SU-DHL-6 (cell line): ENCODE measurements around the gene TMEM178B.

ENCODE experiments used
- H2AFZ ChIP-seq: fragments of 200-600 bp; sonication (generic); 2 replicates; pipeline ENCODE4 v1.6.1; 2014; ENCODE audit warnings: low read depth, mild to moderate bottlenecking, moderate library complexity, mixed read lengths, antibody characterized with exemption, low read length; ENCODE audit not compliant: severe bottlenecking
- H3F3A ChIP-seq: fragments of 200-600 bp; shearing (Covaris generic); 2 replicates; pipeline ENCODE4 v1.6.0; 2016; ENCODE audit warnings: antibody characterized with exemption, mild to moderate bottlenecking; ENCODE audit not compliant: insufficient read depth
- H3K27ac ChIP-seq: fragments of 200-600 bp; sonication (generic); 2 replicates; pipeline ENCODE4 v1.5.1; 2016; ENCODE audit warnings: low read depth, mild to moderate bottlenecking, low read length, moderate library complexity, mixed read lengths
- H3K27me3 ChIP-seq: fragments of 200-600 bp; sonication (generic), shearing (Covaris generic); 2 replicates; pipeline ENCODE4 v1.6.0; 2014; ENCODE audit warnings: mild to moderate bottlenecking, low read length
- H3K36me3 ChIP-seq: fragments of 200-600 bp; sonication (generic); 2 replicates; pipeline ENCODE4 v1.6.1; 2014; ENCODE audit warnings: mild to moderate bottlenecking, low read length, mixed read lengths
- H3K4me2 ChIP-seq: fragments of 300-600, 200-600 bp; shearing (Covaris generic), sonication (generic); 2 replicates; pipeline ENCODE4 v1.6.0; 2014; ENCODE audit warnings: low read length, low read depth, mild to moderate bottlenecking; ENCODE audit not compliant: poor library complexity, severe bottlenecking
- H3K4me3 ChIP-seq: fragments of 200-600 bp; sonication (generic); 2 replicates; pipeline ENCODE4 v1.5.1; 2014; ENCODE audit warnings: antibody characterized with exemption, low read length, mild to moderate bottlenecking, mixed read lengths; ENCODE audit not compliant: insufficient read depth, poor library complexity, severe bottlenecking
- H3K79me2 ChIP-seq: fragments of 200-600 bp; sonication (generic); 2 replicates; pipeline ENCODE4 v1.6.1; 2014; ENCODE audit warnings: mild to moderate bottlenecking, low read length, moderate library complexity; ENCODE audit not compliant: insufficient read depth
- H3K9ac ChIP-seq: fragments of 200-600 bp; sonication (generic); 2 replicates; pipeline ENCODE4 v1.7.0; 2014; ENCODE audit warnings: mild to moderate bottlenecking, low read length
- H3K9me2 ChIP-seq: fragments of 200-600 bp; sonication (generic); replicated peaks from 2 replicates; pipeline ENCODE4 v1.6.1; 2014; ENCODE audit warnings: low read length; ENCODE audit not compliant: insufficient read depth
- H3K9me3 ChIP-seq: fragments of 200-600 bp; sonication (generic); 2 replicates; pipeline ENCODE4 v1.6.1; 2014; ENCODE audit warnings: low read length, mixed read lengths; ENCODE audit not compliant: insufficient read depth
- H4K20me1 ChIP-seq: fragments of 200-600 bp; sonication (generic); 2 replicates; pipeline ENCODE4 v1.6.1; 2014; ENCODE audit warnings: low read depth, mild to moderate bottlenecking, antibody characterized with exemption, low read length, moderate library complexity, mixed read lengths
- CTCF ChIP-seq: fragments of 200-600 bp; sonication (generic); IDR thresholded peaks from one replicate; pipeline ENCODE4 v1.5.1; 2017; ENCODE audit warnings: antibody characterized with exemption, mild to moderate bottlenecking, low read length, moderate library complexity; ENCODE audit not compliant: insufficient read depth, poor library complexity, severe bottlenecking
- EZH2phosphoT487 ChIP-seq: fragments of 200-600 bp; sonication (generic), shearing (Covaris generic); conservative IDR thresholded peaks from 2 replicates; pipeline ENCODE4 v1.6.1; 2018; ENCODE audit warnings: mild to moderate bottlenecking, antibody characterized with exemption, low read length, moderate library complexity, mixed read lengths

The TMEM178B gene

DNA sequence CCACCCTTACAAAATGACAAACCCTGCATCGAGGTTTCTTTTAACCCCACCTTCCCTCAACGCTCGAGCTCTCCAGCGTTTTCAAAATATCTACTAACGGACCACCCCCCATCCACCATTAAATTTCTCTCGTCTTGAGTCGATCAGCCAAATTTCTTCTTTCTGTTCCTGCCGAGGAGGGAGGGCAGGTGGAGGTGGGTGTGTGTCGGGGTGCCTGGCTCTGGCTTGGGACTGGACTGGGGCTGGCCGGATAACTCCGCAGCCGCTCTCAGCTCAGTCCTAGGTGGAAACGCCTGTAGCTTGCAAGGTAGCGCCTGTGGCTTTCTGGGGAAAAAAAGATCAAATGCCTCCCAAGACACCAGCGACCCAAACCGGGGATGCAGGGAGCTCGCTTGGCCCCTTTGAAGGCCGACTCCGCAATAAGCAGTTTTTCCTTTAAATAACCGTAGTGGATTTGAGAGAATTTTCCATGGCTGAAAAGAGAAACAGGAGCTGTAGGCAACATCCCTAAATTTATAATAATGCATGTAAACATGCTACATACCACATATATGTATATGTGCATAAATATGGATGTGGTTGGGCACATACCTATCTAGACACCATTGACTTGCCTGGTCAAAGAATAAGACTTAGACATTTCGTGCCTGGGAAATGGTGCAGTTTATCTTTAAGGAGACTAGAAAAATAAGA is 1.9 kb upstream of the TMEM178B start:
- Histone ChIP-seq H3K9me3 (no peaks in the 10 kb centered on the region), H3K36me3 (no peaks in the 10 kb centered on the region), H3K9me2 (no peaks in the 10 kb centered on the region), H3F3A (no peaks in the 10 kb centered on the region), H3K27me3 (no peaks in the 10 kb centered on the region), H3K4me3 (no peak overlapping the region), H3K27ac (no peak overlapping the region), H3K4me2 (no peak overlapping the region), H3K79me2 (no peaks in the 10 kb centered on the region), H4K20me1 (no peaks in the 10 kb centered on the region), H2AFZ (no peak overlapping the region), H3K9ac (no peak overlapping the region)
- TF ChIP-seq EZH2phosphoT487, result no peak
- TF ChIP-seq CTCF, result no peak

- no peak overlapping the region for H2AFZ ChIP-seq
- H3K27me3 ChIP-seq, result no peaks in the 10 kb centered on the region
- no peaks in the 10 kb centered on the region for H3K9me2 ChIP-seq
- no peak for TF ChIP-seq CTCF
- no peaks in the 10 kb centered on the region for H3K79me2 ChIP-seq
- no peaks in the 10 kb centered on the region for H3F3A ChIP-seq
- no peak overlapping the region for H3K4me3 ChIP-seq
- no peaks in the 10 kb centered on the region for H4K20me1 ChIP-seq
- H3K9ac ChIP-seq, result no peak overlapping the region
- H3K9me3 ChIP-seq, result no peaks in the 10 kb centered on the region
- H3K36me3 ChIP-seq, result no peaks in the 10 kb centered on the region
- no peak overlapping the region for H3K27ac ChIP-seq
- H3K4me2 ChIP-seq, result no peak overlapping the region
Observed at GRCh38 chr7:141072548-141073172, 1.2 kb upstream of the TMEM178B start.

DNA sequence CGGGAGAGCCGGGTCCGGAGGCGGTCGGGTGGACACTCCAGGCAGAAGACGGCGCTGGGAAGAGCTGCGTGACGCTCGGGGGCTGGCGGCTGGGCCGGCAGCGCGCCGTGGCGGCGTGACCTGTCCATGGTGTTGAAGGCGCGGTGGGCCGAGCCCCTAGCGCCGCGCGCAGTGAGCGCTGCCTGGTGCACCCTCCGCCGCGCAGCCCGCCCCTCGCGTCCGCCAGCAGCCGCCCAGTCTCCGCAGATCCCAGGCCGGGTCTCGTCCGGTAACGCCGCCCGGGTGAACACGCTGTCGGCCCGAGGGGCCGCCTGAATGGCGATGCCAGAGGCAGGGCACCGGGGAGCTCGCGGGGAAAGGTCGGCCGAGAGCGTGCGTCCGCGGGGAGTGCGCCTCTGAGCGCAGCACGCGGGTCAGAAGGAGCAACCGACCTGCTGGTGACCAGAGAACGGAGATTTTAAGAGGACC is 657 bp upstream of the TMEM178B start:
- H2AFZ ChIP-seq, result no peak overlapping the region
- H3K4me2 ChIP-seq, result no peak overlapping the region
- no peaks in the 10 kb centered on the region for H3K9me2 ChIP-seq
- H3F3A ChIP-seq, result no peaks in the 10 kb centered on the region
- no peaks in the 10 kb centered on the region for H3K9me3 ChIP-seq
- no peaks in the 10 kb centered on the region for H3K27me3 ChIP-seq
- H4K20me1 ChIP-seq, result no peaks in the 10 kb centered on the region
- TF ChIP-seq EZH2phosphoT487 (no peak), CTCF (no peak)
- H3K27ac ChIP-seq, result no peak overlapping the region
- H3K36me3 ChIP-seq, result no peaks in the 10 kb centered on the region
- H3K79me2 ChIP-seq, result no peaks in the 10 kb centered on the region
- no peak overlapping the region for H3K9ac ChIP-seq
- no peak overlapping the region for H3K4me3 ChIP-seq
